Osteocyte (in vitro differentiated cells): Measurements from ENCODE around the gene PDP2. TPM values are rescaled to one million over a fixed set of nuclear protein-coding genes. Genes with fewer than 3 reads are reported as not detected.

Source experiments
- DNase-seq: peaks from one replicate; pipeline ENCODE4 v3.0.0; 2021; ENCODE audit warnings: mixed read lengths; ENCODE audit not compliant: unreplicated experiment; ENCODE audit errors: extremely low spot score
- H3K27ac Mint-ChIP-seq: one replicate; pipeline ENCODE4 v1.8.0; 2021; ENCODE audit warnings: mild to moderate bottlenecking, mixed read lengths; ENCODE audit not compliant: unreplicated experiment
- H3K27me3 Mint-ChIP-seq: one replicate; pipeline ENCODE4 v1.8.0; 2021; ENCODE audit warnings: mixed read lengths; ENCODE audit not compliant: unreplicated experiment
- H3K36me3 Mint-ChIP-seq: one replicate; pipeline ENCODE4 v1.8.0; 2021; ENCODE audit warnings: mixed read lengths; ENCODE audit not compliant: unreplicated experiment
- H3K4me1 Mint-ChIP-seq: one replicate; pipeline ENCODE4 v1.8.0; 2021; ENCODE audit warnings: mixed read lengths; ENCODE audit not compliant: unreplicated experiment
- H3K4me3 Mint-ChIP-seq: one replicate; pipeline ENCODE4 v1.8.0; 2021; ENCODE audit warnings: mild to moderate bottlenecking, moderate library complexity, mixed read lengths; ENCODE audit not compliant: unreplicated experiment
- H3K9me3 Mint-ChIP-seq: one replicate; pipeline ENCODE4 v1.8.0; 2021; ENCODE audit warnings: mixed read lengths; ENCODE audit not compliant: unreplicated experiment
- CTCF ChIP-seq: fragments of 200-600 bp; sonication (generic); IDR thresholded peaks from 2 replicates; pipeline ENCODE4 v1.5.0; 2021; ENCODE audit warnings: antibody characterized with exemption, mild to moderate bottlenecking, moderate library complexity
- total RNA-seq: library from RNA; stranded (reverse); gene quantifications from 2 replicates; pipeline ENCODE4 v1.2.1, GENCODE V29; 2021

The PDP2 gene
- total RNA-seq, 1 donor from 2014 or later, result 16.5 TPM

DNA sequence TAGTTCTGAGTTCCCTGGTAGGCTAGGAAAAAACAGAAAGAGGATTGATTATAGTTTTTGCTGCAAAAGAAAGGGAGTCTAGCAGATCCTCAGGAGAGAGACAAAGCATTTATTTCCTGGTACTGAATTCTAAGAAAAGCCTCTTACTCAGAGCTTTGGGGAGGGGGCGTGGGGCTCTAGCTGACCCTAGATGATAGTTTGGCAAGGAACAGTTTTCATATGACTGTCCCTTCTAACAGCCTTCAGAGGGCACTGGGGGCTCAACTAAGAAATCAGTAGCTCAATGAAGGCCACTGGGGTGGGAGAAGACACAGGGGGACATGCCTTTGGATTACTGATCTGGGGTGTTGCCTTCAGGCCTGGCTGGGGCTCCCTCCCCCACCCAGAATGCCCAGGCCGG, 32.1 kb upstream of the PDP2 start:
- Mint-ChIP-seq H3K4me1 (peaks cover 16% of the 10 kb centered on the region), H3K9me3 (no peaks in the 10 kb centered on the region), H3K4me3 (no peak overlapping the region), H3K27me3 (peaks cover 38% of the 10 kb centered on the region), H3K27ac (no peak overlapping the region), H3K36me3 (no peaks in the 10 kb centered on the region)
- DNase-seq, result no peak
- no peak for TF ChIP-seq CTCF

- Mint-ChIP-seq H3K9me3 (no peaks in the 10 kb centered on the region), H3K36me3 (no peaks in the 10 kb centered on the region), H3K27ac (no peak overlapping the region), H3K4me3 (no peak overlapping the region), H3K27me3 (peaks cover 29% of the 10 kb centered on the region), H3K4me1 (peaks cover 11% of the 10 kb centered on the region)
- TF ChIP-seq CTCF, result no peak
- DNase-seq, result no peak
Observed at GRCh38 chr16:66849021-66849420, 31.3 kb upstream of the PDP2 start.

GRCh38 chr16:66849549-66849948, 30.8 kb upstream of the PDP2 start:
- no peak for TF ChIP-seq CTCF
- Mint-ChIP-seq H3K27ac (no peak overlapping the region), H3K4me3 (no peak overlapping the region), H3K4me1 (peaks cover 11% of the 10 kb centered on the region), H3K27me3 (peaks cover 29% of the 10 kb centered on the region), H3K9me3 (no peaks in the 10 kb centered on the region), H3K36me3 (no peaks in the 10 kb centered on the region)
- no peak for DNase-seq

DNA sequence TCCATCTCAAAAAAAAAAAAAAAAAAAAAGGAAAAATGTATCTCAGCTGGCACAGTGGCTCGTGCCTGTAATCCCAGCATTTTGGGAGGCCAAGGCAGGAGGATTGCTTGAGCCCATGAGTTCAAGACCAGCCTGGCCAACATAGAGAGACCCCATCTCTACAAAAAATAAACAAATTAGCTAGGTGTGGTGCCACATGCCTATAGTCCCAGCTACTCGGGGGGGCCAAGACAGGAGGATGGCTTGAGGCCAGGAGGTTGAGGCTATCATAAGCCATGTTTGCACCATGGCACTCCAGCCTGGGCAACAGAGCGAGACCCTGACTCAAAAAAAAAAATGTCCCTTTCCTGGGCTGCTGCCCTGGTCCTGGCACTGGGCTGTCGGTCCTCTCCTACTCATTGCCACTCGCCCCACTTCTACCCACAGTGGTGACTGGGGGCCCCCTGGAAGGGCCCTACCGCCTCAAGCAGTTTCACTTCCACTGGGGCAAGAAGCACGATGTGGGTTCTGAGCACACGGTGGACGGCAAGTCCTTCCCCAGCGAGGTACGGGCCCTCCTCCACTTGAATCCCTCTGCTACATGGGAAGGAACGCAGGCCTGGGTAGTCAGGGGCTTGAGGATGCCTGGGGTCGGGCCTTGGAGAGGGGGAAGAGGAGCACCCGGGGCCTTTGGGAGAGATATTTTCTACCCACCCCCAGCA, 30.1 kb upstream of the PDP2 start:
- Mint-ChIP-seq H3K9me3 (no peaks in the 10 kb centered on the region), H3K4me1 (peaks cover 6% of the 10 kb centered on the region), H3K27ac (no peak overlapping the region), H3K4me3 (no peak overlapping the region), H3K27me3 (peaks cover 25% of the 10 kb centered on the region), H3K36me3 (no peaks in the 10 kb centered on the region)
- DNase-seq, result no peak
- TF ChIP-seq CTCF, result no peak

GRCh38 chr16:66851166-66851964, 28.9 kb upstream of the PDP2 start:
- DNase-seq, result no peak
- no peaks in the 10 kb centered on the region for H3K9me3 Mint-ChIP-seq
- H3K4me3 Mint-ChIP-seq, result no peak overlapping the region
- no peak for TF ChIP-seq CTCF
- H3K27me3 Mint-ChIP-seq, result peaks cover 14% of the 10 kb centered on the region
- no peaks in the 10 kb centered on the region for H3K4me1 Mint-ChIP-seq
- H3K27ac Mint-ChIP-seq, result no peak overlapping the region
- no peaks in the 10 kb centered on the region for H3K36me3 Mint-ChIP-seq
